Stomach (tissue), 9 donors: ENCODE data around the gene ARPC5. TPM values are rescaled to one million over a fixed set of nuclear protein-coding genes. Genes with fewer than 3 reads are reported as not detected.

ENCODE experiments used
- DNase-seq, 2 donors: peaks; one replicate each; pipeline versions ENCODE4 v3.0.0 to v3.0.0-alpha.2; 2013 to 2019
- H3K27ac ChIP-seq, 5 donors: fragments of 200-600 bp in 4 of 5; sonication (generic) in 4 of 5; one replicate each; pipeline ENCODE4 v1.5.1; 2013 to 2019; ENCODE audit warnings: mild to moderate bottlenecking in 1 of 5, moderate library complexity in 1 of 5
- H3K27me3 ChIP-seq, 3 donors: fragments of 200-600 bp; sonication (generic); one replicate each; pipeline ENCODE4 v1.5.1; 2017 to 2019; ENCODE audit warnings: mixed run types in 1 of 3
- H3K36me3 ChIP-seq, 4 donors: fragments of 200-600 bp; sonication (generic); 1 replicate in 3 of 4; 2 replicates in 1 of 4; pipeline ENCODE4 v1.5.1; 2016 to 2019
- H3K4me1 ChIP-seq, 4 donors: fragments of 200-600 bp; sonication (generic); one replicate each; pipeline ENCODE4 v1.5.1; 2016 to 2019
- H3K4me3 ChIP-seq, 4 donors: fragments of 200-600 bp; sonication (generic) in 3 of 4; one replicate each; pipeline ENCODE4 v1.5.1; 2016 to 2019; ENCODE audit warnings: mild to moderate bottlenecking in 1 of 4
- H3K9me3 ChIP-seq, 4 donors: fragments of 200-600 bp; sonication (generic); one replicate each; pipeline ENCODE4 v1.5.1; 2016 to 2019
- EP300 ChIP-seq: sonication (generic); formaldehyde crosslinking; IDR thresholded peaks from one replicate; pipeline ENCODE4 v1.6.1; 2017; ENCODE audit warnings: antibody characterized with exemption
- POLR2A ChIP-seq, 4 donors: fragments of 450-650 bp; IDR thresholded peaks; one replicate each; pipeline ENCODE4 v1.6.1; 2016; ENCODE audit warnings: antibody characterized with exemption in 4 of 4, control low read depth in 2 of 4, mild to moderate bottlenecking in 1 of 4, moderate library complexity in 1 of 4
- POLR2AphosphoS5 ChIP-seq, 3 donors: sonication (generic); formaldehyde crosslinking; IDR thresholded peaks; one replicate each; pipeline ENCODE4 v1.6.1; 2016; ENCODE audit warnings: antibody characterized with exemption in 3 of 3
- WGBS, 5 donors: extraction: QIAGEN DNeasy Blood & Tissue Kit in 3 of 5; methylation state at CpG; one replicate each; pipeline versions ENCODE4 v1.1.5 to v1.1.7; 2013 to 2018; 5-methylcytosine and 5-hydroxymethylcytosine counted together
- intact Hi-C: fragments of 100-400 bp; cut with DNase I; formaldehyde crosslinking; loops from one replicate; pipeline ENCODE4 v1.15.1; 2023; ENCODE audit warnings: low total_unique reads
- polyA plus RNA-seq, 3 donors: library from polyadenylated mRNA; stranded (reverse); fragments of 200-250 nt; gene quantifications; one replicate each; pipeline ENCODE4 v1.2.3, GENCODE V29; 2013
- total RNA-seq, 5 donors: library from RNA; depleted of rRNA; stranded (reverse); fragments of >200 nt; gene quantifications; one replicate each; pipeline versions ENCODE4 v1.1.0 to v1.2.3, GENCODE V29; 2014 to 2016
- TF ChIP-seq, protein P1 (sequence below), 7 experiments: fragments of 450-650 bp in 4 of 7; fragments of 200-600 bp in 3 of 7; sonication (generic) in 3 of 7; IDR thresholded peaks; one replicate each; pipeline ENCODE4 v1.5.1; 2016 to 2019; ENCODE audit warnings: antibody characterized with exemption in 7 of 7, control low read depth in 2 of 7, mild to moderate bottlenecking in 1 of 7
- donor health status: healthy with polysubstance abuse.
- donor health status: Bipolar disorder and iron deficiency.
- donor health status: healthy.

Gene ARPC5
- total and polyA plus RNA-seq, 8 donors: 26.3 to 106 (median 80.6) TPM

DNA sequence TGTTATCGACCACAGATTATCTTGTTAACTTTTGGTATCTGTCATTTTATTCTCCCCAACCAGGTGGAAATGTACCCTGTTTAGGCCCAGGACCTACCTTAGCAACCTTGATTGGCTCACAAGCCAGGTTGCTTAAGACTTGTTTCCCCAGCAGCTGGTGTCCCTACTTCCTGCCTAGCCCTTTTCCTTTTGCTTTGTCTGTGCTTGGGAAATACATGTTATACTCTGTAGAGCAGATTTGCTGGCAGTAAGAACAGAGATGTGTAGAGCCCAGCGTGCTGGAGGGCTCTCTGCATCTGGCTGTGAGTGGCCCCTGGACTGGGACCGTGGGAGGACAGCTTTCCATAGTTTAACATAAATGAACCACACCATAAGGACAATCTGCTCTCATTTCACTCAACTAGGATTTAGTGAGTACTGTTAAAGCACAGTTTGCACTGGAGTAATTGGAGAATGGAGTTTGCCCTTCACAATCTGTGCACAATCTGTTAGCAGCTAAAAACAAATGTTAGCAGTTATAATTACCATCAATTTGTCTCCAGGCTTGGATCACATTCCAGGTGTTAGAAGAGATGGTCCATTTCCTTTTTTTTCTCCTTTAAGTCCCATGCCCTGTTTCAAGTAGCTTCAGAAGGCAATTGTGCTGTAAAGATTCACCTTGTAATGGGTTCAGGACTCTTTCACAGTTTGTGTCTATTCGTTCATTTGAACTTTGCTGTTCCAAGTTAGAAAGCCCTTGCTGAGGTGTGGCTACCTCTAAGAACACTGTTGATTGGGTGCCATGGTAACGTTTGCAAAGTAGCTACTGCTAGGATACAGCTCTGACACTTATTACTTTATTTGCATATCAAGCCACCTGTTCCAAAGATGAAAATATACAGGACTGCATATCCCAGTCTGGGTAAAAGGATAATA is 17.2 kb upstream of the ARPC5 start, which contains the start of gene APOBEC4:
Gene APOBEC4 (minus strand): TSS at position 770 of the 915 bp plus-strand sequence. CDS start 4,535 bp downstream, outside the sequence.
- peaks cover 8 to 44% (median 21%) of the 10 kb centered on the region in 4 donors for H3K4me1 ChIP-seq
- WGBS, 5 donors: 30 to 47% (median 41%) methylated on average over 5 of the region's 5 CpGs
- H3K27me3 ChIP-seq: no peaks in the 10 kb centered on the region
- intact Hi-C loops: loop anchor here (5.0 kb wide), 1 partner anchor 264 kb away; no protein-coding TSS in a partner anchor
- H3K4me3 ChIP-seq: no peak within 1 kb of the TSS
- DNase-seq: peak in 1 of 2 donors; percentile 90
- H3K36me3 ChIP-seq: no peaks in the 10 kb centered on the region
- H3K9me3 ChIP-seq: no peaks in the 10 kb centered on the region
- TF ChIP-seq, protein P1, sequence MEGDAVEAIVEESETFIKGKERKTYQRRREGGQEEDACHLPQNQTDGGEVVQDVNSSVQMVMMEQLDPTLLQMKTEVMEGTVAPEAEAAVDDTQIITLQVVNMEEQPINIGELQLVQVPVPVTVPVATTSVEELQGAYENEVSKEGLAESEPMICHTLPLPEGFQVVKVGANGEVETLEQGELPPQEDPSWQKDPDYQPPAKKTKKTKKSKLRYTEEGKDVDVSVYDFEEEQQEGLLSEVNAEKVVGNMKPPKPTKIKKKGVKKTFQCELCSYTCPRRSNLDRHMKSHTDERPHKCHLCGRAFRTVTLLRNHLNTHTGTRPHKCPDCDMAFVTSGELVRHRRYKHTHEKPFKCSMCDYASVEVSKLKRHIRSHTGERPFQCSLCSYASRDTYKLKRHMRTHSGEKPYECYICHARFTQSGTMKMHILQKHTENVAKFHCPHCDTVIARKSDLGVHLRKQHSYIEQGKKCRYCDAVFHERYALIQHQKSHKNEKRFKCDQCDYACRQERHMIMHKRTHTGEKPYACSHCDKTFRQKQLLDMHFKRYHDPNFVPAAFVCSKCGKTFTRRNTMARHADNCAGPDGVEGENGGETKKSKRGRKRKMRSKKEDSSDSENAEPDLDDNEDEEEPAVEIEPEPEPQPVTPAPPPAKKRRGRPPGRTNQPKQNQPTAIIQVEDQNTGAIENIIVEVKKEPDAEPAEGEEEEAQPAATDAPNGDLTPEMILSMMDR (IDR thresholded peaks at IDR 0.05): no peak
- TF ChIP-seq POLR2AphosphoS5 (IDR thresholded peaks at IDR 0.05): no peak
- no peak for TF ChIP-seq EP300
- TF ChIP-seq POLR2A (IDR thresholded peaks at IDR 0.05): no peak
- peak within 1 kb of the TSS in 2 of 5 donors; percentile 27 to 43 for H3K27ac ChIP-seq

DNA sequence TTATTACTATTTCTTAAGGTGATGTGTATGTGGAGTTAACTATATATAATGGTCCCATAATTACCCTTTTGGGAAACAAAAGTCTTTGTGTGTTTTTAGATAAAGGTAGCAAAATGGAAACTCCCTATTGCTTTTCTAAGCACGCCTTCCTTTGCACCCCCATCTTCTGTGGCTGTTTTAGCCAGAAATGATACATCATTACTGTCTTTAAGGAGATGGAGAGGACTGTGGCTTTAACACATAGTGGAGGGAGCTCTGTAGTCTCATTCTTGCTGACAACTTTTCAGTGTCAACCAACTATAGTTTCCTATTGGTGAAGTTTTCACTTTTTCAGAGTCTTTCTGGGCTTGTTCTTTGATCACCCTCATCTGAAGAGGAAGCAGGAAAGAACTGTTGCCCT is 16.5 kb upstream of the ARPC5 start:
- Histone ChIP-seq H3K27ac (peak overlapping the region in 2 of 5 donors; percentile 27 to 43), H3K36me3 (no peaks in the 10 kb centered on the region), H3K4me3 (no peak overlapping the region), H3K4me1 (peaks cover 8 to 44% (median 21%) of the 10 kb centered on the region in 4 donors), H3K27me3 (no peaks in the 10 kb centered on the region), H3K9me3 (no peaks in the 10 kb centered on the region)
- intact Hi-C loops: loop anchor here (5.0 kb wide), 1 partner anchor 265 kb away; no protein-coding TSS in a partner anchor
- TF ChIP-seq POLR2AphosphoS5 (IDR thresholded peaks at IDR 0.05) (no peak), POLR2A (IDR thresholded peaks at IDR 0.05) (no peak), EP300 (no peak)
- TF ChIP-seq, protein P1 (IDR thresholded peaks at IDR 0.05): no peak
- WGBS, 5 donors: 52 to 75% (median 61%) methylated on average over 1 of the region's 1 CpG
- no peak for DNase-seq

DNA sequence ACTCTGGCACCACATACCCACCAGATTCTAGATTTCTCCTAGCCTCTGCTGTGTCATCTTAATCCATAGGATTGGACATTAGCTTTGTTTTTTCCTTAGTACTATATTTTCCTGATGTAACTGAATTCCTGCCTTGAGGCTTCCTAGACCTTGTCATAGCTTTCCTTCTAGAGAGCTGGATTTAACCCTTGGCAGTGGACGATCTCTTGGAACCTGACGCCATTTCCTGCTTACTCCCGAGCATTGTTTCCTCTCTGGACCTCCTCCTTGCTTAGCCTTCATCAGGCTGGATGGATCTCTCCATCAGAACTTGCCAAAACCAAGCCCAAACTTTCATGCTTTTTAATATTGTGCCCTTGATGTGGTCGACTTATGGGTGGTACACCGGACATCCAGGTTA is 16.0 kb upstream of the ARPC5 start:
- TF ChIP-seq, protein P1 (IDR thresholded peaks at IDR 0.05): no peak
- TF ChIP-seq POLR2AphosphoS5 (IDR thresholded peaks at IDR 0.05) (no peak), EP300 (no peak), POLR2A (IDR thresholded peaks at IDR 0.05) (no peak)
- H3K27ac ChIP-seq: no peak overlapping the region
- intact Hi-C loops: loop anchor here (5.0 kb wide), 1 partner anchor 266 kb away; no protein-coding TSS in a partner anchor

DNA sequence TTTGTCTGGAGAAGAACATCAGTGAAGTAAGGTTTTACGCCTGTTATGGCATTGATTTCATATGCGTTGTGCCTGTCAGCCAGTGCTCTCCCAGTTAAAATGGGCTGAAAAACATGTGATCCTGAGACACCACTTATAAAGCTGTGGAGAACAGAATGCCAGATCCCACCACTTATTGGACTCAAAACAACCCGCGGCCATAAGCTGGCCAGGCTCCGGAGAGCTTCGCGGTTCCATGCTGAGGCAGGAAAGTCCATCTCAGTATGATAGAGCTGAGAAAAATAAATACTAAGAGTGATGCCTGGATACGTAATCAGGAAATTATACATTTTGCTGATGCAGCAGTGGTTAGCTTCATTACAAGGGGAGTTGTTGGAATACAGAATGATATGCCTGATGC is 12.5 kb upstream of the ARPC5 start:
- H3K9me3 ChIP-seq: no peaks in the 10 kb centered on the region
- no peak overlapping the region for H3K27ac ChIP-seq
- H3K4me1 ChIP-seq: peaks cover 0 to 15% (median 8%) of the 10 kb centered on the region in 4 donors
- intact Hi-C loops: no loop called here
- no peak for DNase-seq
- 92 to 97% (median 94%) methylated on average over 8 of the region's 8 CpGs for WGBS, 5 donors
- no peaks in the 10 kb centered on the region for H3K36me3 ChIP-seq
- TF ChIP-seq, protein P1 (IDR thresholded peaks at IDR 0.05): no peak
- TF ChIP-seq POLR2A (IDR thresholded peaks at IDR 0.05) (no peak), EP300 (no peak), POLR2AphosphoS5 (IDR thresholded peaks at IDR 0.05) (no peak)
- no peaks in the 10 kb centered on the region for H3K27me3 ChIP-seq
- no peak overlapping the region for H3K4me3 ChIP-seq

More for the DNA sequence above, 16.0 kb upstream of the ARPC5 start:
- no peaks in the 10 kb centered on the region for H3K27me3 ChIP-seq
- no peaks in the 10 kb centered on the region for H3K9me3 ChIP-seq
- WGBS, 5 donors: 83 to 89% (median 85%) methylated on average over 5 of the region's 5 CpGs
- no peaks in the 10 kb centered on the region for H3K36me3 ChIP-seq
- H3K4me1 ChIP-seq: peaks cover 8 to 44% (median 21%) of the 10 kb centered on the region in 4 donors
- DNase-seq: no peak
- no peak overlapping the region for H3K4me3 ChIP-seq
